Muscle of arm (tissue), 12 donors: ENCODE measurements around the gene ZNF318. TPM values are rescaled to one million over a fixed set of nuclear protein-coding genes. Genes with fewer than 3 reads are reported as not detected.
"Not testable (repeated sequence)": the region's sequence is repeated elsewhere in the genome, so short reads cannot be mapped to it uniquely, and the experiment has no call there.

Source experiments
- DNase-seq: peaks from one replicate; pipeline ENCODE4 v3.0.0-alpha.2; 2013
- polyA plus RNA-seq, 12 donors: library from polyadenylated mRNA; unstranded; fragments of 120-200 nt; gene quantifications; one replicate each; pipeline ENCODE4 v1.2.1, GENCODE V29; 2013; ENCODE audit not compliant: insufficient read length in 12 of 12

ZNF318 gene
- polyA plus RNA-seq, 12 donors = 12.7 to 22.9 (median 15.9) TPM; not detected in 1

GRCh38 chr6:43303751-43304331 lies 65.6 kb downstream of the ZNF318 start:
- no peak for DNase-seq

GRCh38 chr6:43303006-43303405 lies 66.4 kb downstream of the ZNF318 start:
- DNase-seq = not testable (repeated sequence)

- DNase-seq = no peak
Observed at GRCh38 chr6:43302126-43302525, 67.3 kb downstream of the ZNF318 start.

GRCh38 chr6:43301081-43301870 lies 68.2 kb downstream of the ZNF318 start:
- no peak for DNase-seq

- DNase-seq = no peak
Observed at GRCh38 chr6:43299338-43300293, 69.8 kb downstream of the ZNF318 start.

GRCh38 chr6:43298565-43299337 lies 70.7 kb downstream of the ZNF318 start:
- DNase-seq = no peak

- DNase-seq = no peak
Observed at GRCh38 chr6:43297644-43298564, 71.5 kb downstream of the ZNF318 start, which contains the start of gene SLC22A7. Gene SLC22A7, plus strand, starts transcription at chr6:43298260. Its CDS starts 99 bp downstream, at chr6:43298359.

GRCh38 chr6:43296780-43297497 lies 72.5 kb downstream of the ZNF318 start:
- no peak for DNase-seq

- DNase-seq = no peak
Observed at GRCh38 chr6:43295456-43295855, 74.0 kb downstream of the ZNF318 start.

GRCh38 chr6:43294536-43294935 lies 74.9 kb downstream of the ZNF318 start:
- DNase-seq = no peak

GRCh38 chr6:43293698-43294097 lies 75.7 kb downstream of the ZNF318 start:
- DNase-seq = no peak

- no peak for DNase-seq
Observed at GRCh38 chr6:43292763-43293318, 76.6 kb downstream of the ZNF318 start.

- DNase-seq = no peak
Observed at GRCh38 chr6:43292341-43292740, 77.1 kb downstream of the ZNF318 start.

- DNase-seq = no peak
Observed at GRCh38 chr6:43291708-43292107, 77.7 kb downstream of the ZNF318 start.

- DNase-seq = no peak
Observed at GRCh38 chr6:43290905-43291355, 78.5 kb downstream of the ZNF318 start.

- no peak for DNase-seq
Observed at GRCh38 chr6:43290339-43290904, 79.0 kb downstream of the ZNF318 start.

GRCh38 chr6:43287717-43288679 lies 81.4 kb downstream of the ZNF318 start:
- no peak for DNase-seq
